A549 (cell line): ENCODE results near the gene CSTPP1. TPM values are rescaled to one million over a fixed set of nuclear protein-coding genes. Genes with fewer than 3 reads are reported as not detected.
"Not testable (repeated sequence)": the region's sequence is repeated elsewhere in the genome, so short reads cannot be mapped to it uniquely, and the experiment has no call there.

Experiments
- ATAC-seq, 2 experiments: fragments of 200-7000 bp in 1 of 2; fragments of >200 bp in 1 of 2; cut with Nextera tagmentation in 1 of 2; cut with Tn5 transposase in 1 of 2; 3 replicates each; pipeline versions ENCODE4 v1.8.0 to v1.9.1; 2018 to 2020; ENCODE audit warnings: mild to moderate bottlenecking in 1 of 2, moderate library complexity in 1 of 2
- CTCF ChIA-PET: fragments of 300-600 bp; sonication (Branson Sonifier 250); formaldehyde crosslinking; extraction: SDS; loops from one replicate; lab custom pipeline; 2021; ENCODE audit warnings: antibody characterized with exemption, inconsistent platforms; lab: Yijun Ruan, JAX
- POLR2A ChIA-PET: fragments of 350-600 bp; formaldehyde crosslinking; extraction: SDS; loops from one replicate; lab custom pipeline; 2021; ENCODE audit warnings: antibody characterized with exemption, inconsistent platforms; lab: Yijun Ruan, JAX
- DNase-seq, 2 experiments: peaks; one replicate each; pipeline versions ENCODE4 v3.0.0 to v3.0.0-alpha.2; 2011 to 2016; ENCODE audit warnings: low read depth in 1 of 2, low spot score in 1 of 2
- FAIRE-seq: peaks from 2 replicates; lab custom pipeline; 2011; peaks lifted over from hg19 to GRCh38; lab: Jason Lieb, UNC
- H3K27ac ChIP-seq, 2 experiments: fragments of >200 bp; sonication (Bioruptor Twin); formaldehyde crosslinking; 3 replicates each; pipeline ENCODE4 v1.5.1; 2016 to 2017
- H3K4me1 ChIP-seq: fragments of >200 bp; sonication (Bioruptor Twin); formaldehyde crosslinking; 3 replicates; pipeline ENCODE4 v1.6.1; 2016
- H3K4me2 ChIP-seq: fragments of >200 bp; sonication (Bioruptor Twin); formaldehyde crosslinking; 3 replicates; pipeline ENCODE4 v1.6.1; 2016
- H3K4me3 ChIP-seq: fragments of >200 bp; sonication (Bioruptor Twin); formaldehyde crosslinking; 3 replicates; pipeline ENCODE4 v1.5.1; 2016
- H3K9me3 ChIP-seq: fragments of >200 bp; sonication (Bioruptor Twin); formaldehyde crosslinking; 3 replicates; pipeline ENCODE4 v1.6.1; 2016
- CBX2 ChIP-seq: fragments of 200-600 bp; sonication (generic); IDR thresholded peaks from 2 replicates; pipeline ENCODE4 v1.6.1; 2016; ENCODE audit warnings: low read depth, mild to moderate bottlenecking, borderline replicate concordance
- CEBPB ChIP-seq, 2 experiments: fragments of >200 bp in 1 of 2; sonication (Bioruptor Twin) in 1 of 2; formaldehyde crosslinking in 1 of 2; IDR thresholded peaks; 2 replicates each; pipeline ENCODE4 v1.6.1; 2012 to 2016
- CHD4 ChIP-seq: fragments of 200-600 bp; sonication (generic); IDR thresholded peaks from 2 replicates; pipeline ENCODE4 v1.6.1; 2016; ENCODE audit warnings: antibody characterized with exemption, mild to moderate bottlenecking, borderline replicate concordance
- ELK1 ChIP-seq: fragments of 150-350 bp; IDR thresholded peaks from 2 replicates; pipeline ENCODE4 v1.6.1; 2014; ENCODE audit warnings: low read depth, mild to moderate bottlenecking, low read length
- HES2 ChIP-seq: fragments of >200 bp; sonication (Bioruptor Twin); formaldehyde crosslinking; IDR thresholded peaks from 2 replicates; pipeline ENCODE4 v1.6.1; 2016
- JUN ChIP-seq, 2 experiments: fragments of >200 bp; sonication (Bioruptor Twin); formaldehyde crosslinking; IDR thresholded peaks; 2 replicates in 1 of 2; 3 replicates in 1 of 2; pipeline ENCODE4 v1.6.1; 2016 to 2017
- KDM1A ChIP-seq: fragments of 200-600 bp; sonication (generic); IDR thresholded peaks from 2 replicates; pipeline ENCODE4 v1.6.1; 2016; ENCODE audit warnings: low read depth, mild to moderate bottlenecking
- KDM5A ChIP-seq: fragments of 200-600 bp; sonication (generic); IDR thresholded peaks from 2 replicates; pipeline ENCODE4 v1.6.1; 2016; ENCODE audit warnings: antibody characterized with exemption, mild to moderate bottlenecking
- MAX ChIP-seq: IDR thresholded peaks from 2 replicates; pipeline ENCODE4 v1.6.1; 2012
- PBX3 ChIP-seq: IDR thresholded peaks from 2 replicates; pipeline ENCODE4 v1.6.1; 2012
- POLR2AphosphoS2 ChIP-seq: conservative IDR thresholded peaks from 2 replicates; pipeline ENCODE4 v1.6.1; 2012; ENCODE audit warnings: low read length, improper control_type of control experiment, inconsistent platforms
- RAD21 ChIP-seq, 2 experiments: fragments of >200 bp in 1 of 2; sonication (Bioruptor Twin) in 1 of 2; formaldehyde crosslinking in 1 of 2; IDR thresholded peaks in 1 of 2; conservative IDR thresholded peaks in 1 of 2; 2 replicates in 1 of 2; 3 replicates in 1 of 2; pipeline ENCODE4 v1.6.1; 2012 to 2018; ENCODE audit warnings: inconsistent platforms in 1 of 2
- RARB ChIP-seq: fragments of 250-450 bp; sonication (Bioruptor Pico); IDR thresholded peaks from 2 replicates; pipeline ENCODE4 v1.8.0; 2021; ENCODE audit warnings: mild to moderate bottlenecking, moderate library complexity
- RFX5 ChIP-seq: fragments of 450-650 bp; IDR thresholded peaks from 2 replicates; pipeline ENCODE4 v1.7.1; 2014; ENCODE audit warnings: antibody characterized with exemption, mild to moderate bottlenecking, moderate library complexity
- SREBF2 ChIP-seq: fragments of 450-650 bp; IDR thresholded peaks from 2 replicates; pipeline ENCODE4 v1.6.1; 2014; ENCODE audit warnings: mild to moderate bottlenecking, moderate library complexity
- TFCP2L1 ChIP-seq: fragments of 250-450 bp; sonication (Bioruptor Pico); IDR thresholded peaks from 2 replicates; pipeline ENCODE4 v1.5.0; 2021; ENCODE audit warnings: mild to moderate bottlenecking
- TP53 ChIP-seq: fragments of 250-450 bp; sonication (Bioruptor Pico); IDR thresholded peaks from 2 replicates; pipeline ENCODE4 v1.5.0; 2021; ENCODE audit warnings: mild to moderate bottlenecking, moderate library complexity
- ZC3H11A ChIP-seq: fragments of 450-650 bp; IDR thresholded peaks from 2 replicates; pipeline ENCODE4 v1.6.1; 2014; ENCODE audit warnings: antibody characterized with exemption, mild to moderate bottlenecking
- ZFP36 ChIP-seq: fragments of 450-650 bp; IDR thresholded peaks from 2 replicates; pipeline ENCODE4 v1.6.1; 2014; ENCODE audit warnings: borderline replicate concordance; ENCODE audit not compliant: partially characterized antibody
- ZSCAN20 ChIP-seq: fragments of 250-450 bp; sonication (Bioruptor Pico); IDR thresholded peaks from 2 replicates; pipeline ENCODE4 v1.8.0; 2022; ENCODE audit warnings: mild to moderate bottlenecking, moderate library complexity
- WGBS: methylation state at CpG from one replicate; pipeline ENCODE4 v1.1.6; 2017; ENCODE audit errors: missing lambda C conversion rate; 5-methylcytosine and 5-hydroxymethylcytosine counted together
- polyA plus RNA-seq, 4 experiments: library from polyadenylated mRNA; depleted of rRNA in 3 of 4; stranded (reverse); fragments of >200 nt; fragmentation: RNase III in 1 of 4; extraction: RNeasy Plus Mini Kit Qiagen cat#74134 plus additional on column Dnase treatment in 1 of 4; gene quantifications; 2 replicates in 3 of 4; 3 replicates in 1 of 4; pipeline ENCODE4 v1.2.3, GENCODE V29; 2011 to 2017
- TF ChIP-seq, protein P1 (sequence below): fragments of >200 bp; sonication (Bioruptor Twin); formaldehyde crosslinking; IDR thresholded peaks from 3 replicates; pipeline ENCODE4 v1.6.1; 2016

The CSTPP1 gene
- polyA plus RNA-seq, 2 of the 4 experiments (the other 2 are of a cell fraction) = 31.5 to 34.5 TPM

- Histone ChIP-seq H3K4me2 (no peak overlapping the region), H3K4me3 (no peak overlapping the region)
- DNase-seq = no peak
- FAIRE-seq = no peak
- ATAC-seq = no peak
- POLR2A ChIA-PET = no interaction called here
- WGBS = 89% methylated on average over 3 of the region's 3 CpGs
- TF ChIP-seq ELK1 (no peak), POLR2AphosphoS2 (no peak), JUN (IDR thresholded peaks at IDR 0.05) (no peak)
- TF ChIP-seq, all 56 proteins: peak for 0
- CTCF ChIA-PET = interaction anchor here (2.4 kb wide), 1 partner anchor 57 kb away, joined by 5 read pairs; no protein-coding TSS in a partner anchor
- Histone ChIP-seq H3K9me3 (no peaks in the 10 kb centered on the region), H3K27ac (no peak overlapping the region), H3K4me1 (no peaks in the 10 kb centered on the region)
Measured at GRCh38 chr11:47087801-47088200, 151.2 kb downstream of the CSTPP1 start.

DNA sequence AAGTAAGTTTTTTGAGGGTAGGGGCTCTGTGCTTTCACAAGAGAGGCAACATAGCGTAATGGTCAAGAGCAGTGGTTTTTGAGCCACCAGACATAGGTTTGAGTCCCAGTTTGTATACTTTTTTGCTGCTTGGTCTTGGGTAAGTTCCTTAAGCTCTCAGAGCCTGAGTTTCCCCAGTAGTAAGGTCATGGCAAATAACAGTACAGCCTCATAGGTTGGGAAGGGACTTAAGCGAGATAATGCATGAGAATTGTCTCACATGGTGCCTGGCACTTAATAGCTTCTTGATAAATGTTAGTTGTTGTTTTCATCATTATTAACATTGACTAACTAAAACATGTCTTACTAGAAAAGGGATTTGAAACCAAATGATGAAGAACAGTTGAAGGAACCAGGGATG lies 157.0 kb downstream of the CSTPP1 start:
- POLR2A ChIA-PET = no interaction called here
- H3K4me1 ChIP-seq = no peaks in the 10 kb centered on the region
- H3K4me2 ChIP-seq = no peak overlapping the region
- H3K9me3 ChIP-seq = no peaks in the 10 kb centered on the region
- peak; percentile 46 for FAIRE-seq
- TF ChIP-seq TP53 (no peak), TFCP2L1 (CRISPR knock-in tag) (no peak), RAD21 (conservative IDR thresholded peaks at IDR 0.05 in 1 of 2, IDR thresholded peaks at IDR 0.05 in 1 of 2) (no peak), RFX5 (no peak), ZC3H11A (no peak), ZFP36 (no peak), ZSCAN20 (CRISPR knock-in tag) (no peak), CEBPB (IDR thresholded peaks at IDR 0.05) (no peak)
- TF ChIP-seq, protein P1, sequence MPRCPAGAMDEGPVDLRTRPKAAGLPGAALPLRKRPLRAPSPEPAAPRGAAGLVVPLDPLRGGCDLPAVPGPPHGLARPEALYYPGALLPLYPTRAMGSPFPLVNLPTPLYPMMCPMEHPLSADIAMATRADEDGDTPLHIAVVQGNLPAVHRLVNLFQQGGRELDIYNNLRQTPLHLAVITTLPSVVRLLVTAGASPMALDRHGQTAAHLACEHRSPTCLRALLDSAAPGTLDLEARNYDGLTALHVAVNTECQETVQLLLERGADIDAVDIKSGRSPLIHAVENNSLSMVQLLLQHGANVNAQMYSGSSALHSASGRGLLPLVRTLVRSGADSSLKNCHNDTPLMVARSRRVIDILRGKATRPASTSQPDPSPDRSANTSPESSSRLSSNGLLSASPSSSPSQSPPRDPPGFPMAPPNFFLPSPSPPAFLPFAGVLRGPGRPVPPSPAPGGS = no peak
- TF ChIP-seq, all 56 proteins: peak for 0
- Histone ChIP-seq H3K27ac (no peak overlapping the region), H3K4me3 (no peak overlapping the region)
- CTCF ChIA-PET = interaction anchor here (0.6 to 1.7 kb wide), 2 partner anchors 59 to 73 kb away, joined by 3 read pairs; no protein-coding TSS in a partner anchor
- DNase-seq (no peak), ATAC-seq (no peak)
- WGBS = 89% methylated on average over 2 of the region's 2 CpGs

DNA sequence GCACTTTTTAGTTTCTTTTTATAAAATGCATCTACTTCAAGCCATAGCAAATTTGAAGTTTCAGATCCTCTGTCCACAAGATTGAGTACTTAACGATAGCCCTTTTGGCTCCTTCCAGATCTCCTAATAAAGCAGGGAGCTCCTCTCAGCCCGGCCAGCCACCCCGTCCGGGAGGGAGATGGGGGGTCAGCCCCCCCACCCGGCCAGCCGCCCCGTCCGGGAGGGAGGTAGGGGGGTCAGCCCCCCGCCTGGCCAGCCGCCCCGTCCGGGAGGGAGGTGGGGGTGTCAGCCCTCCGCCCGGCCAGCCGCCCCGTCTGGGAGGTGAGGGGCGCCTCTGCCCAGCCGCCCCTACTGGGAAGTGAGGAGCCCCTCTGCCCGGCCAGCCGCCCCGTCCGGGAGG lies 160.3 kb downstream of the CSTPP1 start:
- POLR2A ChIA-PET, H3K4me2 ChIP-seq, CTCF ChIA-PET, DNase-seq, H3K9me3 ChIP-seq, H3K27ac ChIP-seq, H3K4me3 ChIP-seq, ATAC-seq, H3K4me1 ChIP-seq, FAIRE-seq: not testable (repeated sequence)
- 74% methylated on average over 4 of the region's 22 CpGs for WGBS

GRCh38 chr11:47098223-47098622 lies 161.7 kb downstream of the CSTPP1 start:
- H3K4me3 ChIP-seq, H3K4me1 ChIP-seq, DNase-seq, POLR2A ChIA-PET, ATAC-seq, H3K4me2 ChIP-seq, H3K27ac ChIP-seq, CTCF ChIA-PET, FAIRE-seq, H3K9me3 ChIP-seq: not testable (repeated sequence)
- WGBS = 95% methylated on average over 3 of the region's 3 CpGs

GRCh38 chr11:47099214-47099917 lies 162.8 kb downstream of the CSTPP1 start:
- H3K4me1 ChIP-seq = no peaks in the 10 kb centered on the region
- DNase-seq (no peak), FAIRE-seq (no peak), ATAC-seq (no peak)
- H3K27ac ChIP-seq = no peak overlapping the region
- no peaks in the 10 kb centered on the region for H3K9me3 ChIP-seq
- POLR2A ChIA-PET = no interaction called here
- 85% methylated on average over 3 of the region's 3 CpGs for WGBS
- CTCF ChIA-PET = no interaction called here
- H3K4me3 ChIP-seq = no peak overlapping the region
- no peak overlapping the region for H3K4me2 ChIP-seq
- TF ChIP-seq JUN (IDR thresholded peaks at IDR 0.05) = no peak
- no peak for TF ChIP-seq KDM5A
- TF ChIP-seq, protein P1 = no peak
- no peak for TF ChIP-seq PBX3
- TF ChIP-seq RARB = no peak
- no peak for TF ChIP-seq HES2
- TF ChIP-seq ZSCAN20 (CRISPR knock-in tag) = no peak
- no peak for TF ChIP-seq SREBF2
- TF ChIP-seq POLR2AphosphoS2 = no peak
- TF ChIP-seq CHD4 = no peak
- TF ChIP-seq MAX = no peak
- TF ChIP-seq CBX2 = no peak
- no peak for TF ChIP-seq KDM1A
